Neural cell (in vitro differentiated cells): ENCODE data around the gene FHOD3. TPM values are rescaled to one million over a fixed set of nuclear protein-coding genes. Genes with fewer than 3 reads are reported as not detected.

Experiments used
- H2AFZ ChIP-seq: fragments of 200-600, 300-800 bp; sonication (generic), shearing (Covaris generic); 2 replicates; pipeline ENCODE4 v1.6.0; 2014; ENCODE audit warnings: low read depth, mild to moderate bottlenecking, antibody characterized with exemption, low read length, moderate library complexity
- H3F3A ChIP-seq: fragments of 200-600 bp; shearing (Covaris generic); 2 replicates; pipeline ENCODE4 v1.6.1; 2016; ENCODE audit warnings: mild to moderate bottlenecking, moderate library complexity, mixed read lengths, antibody characterized with exemption, low read length; ENCODE audit not compliant: insufficient read depth, poor library complexity, severe bottlenecking
- H3K27ac ChIP-seq: fragments of 200-600, 300-800 bp; sonication (generic), shearing (Covaris generic); 2 replicates; pipeline ENCODE4 v1.5.1; 2014; ENCODE audit warnings: mild to moderate bottlenecking, low read length, moderate library complexity
- H3K27me3 ChIP-seq: fragments of 300-800, 200-600 bp; sonication (generic), shearing (Covaris generic); 2 replicates; pipeline ENCODE4 v1.6.0; 2014; ENCODE audit warnings: mild to moderate bottlenecking, low read depth, low read length, moderate library complexity; ENCODE audit not compliant: insufficient read depth
- H3K36me3 ChIP-seq: fragments of 300-800, 200-600 bp; sonication (generic), shearing (Covaris generic); 2 replicates; pipeline ENCODE4 v1.5.1; 2014; ENCODE audit warnings: mild to moderate bottlenecking, antibody characterized with exemption, low read length, moderate library complexity; ENCODE audit not compliant: insufficient read depth
- H3K4me2 ChIP-seq: fragments of 300-800, 200-600 bp; sonication (generic), shearing (Covaris generic); 2 replicates; pipeline ENCODE4 v1.6.0; 2014; ENCODE audit warnings: mild to moderate bottlenecking, low read length
- H3K4me3 ChIP-seq: fragments of 300-800, 200-600 bp; sonication (generic), shearing (Covaris generic); 2 replicates; pipeline ENCODE4 v1.5.1; 2014; ENCODE audit warnings: mild to moderate bottlenecking, low read length, moderate library complexity
- H3K79me2 ChIP-seq: fragments of 200-600 bp; shearing (Covaris generic); replicated peaks from 2 replicates; pipeline ENCODE4 v1.6.0; 2014; ENCODE audit warnings: mild to moderate bottlenecking, low read length, moderate library complexity; ENCODE audit not compliant: insufficient read depth
- H3K9ac ChIP-seq: fragments of 300-800, 200-600 bp; sonication (generic), shearing (Covaris generic); 2 replicates; pipeline ENCODE4 v1.6.1; 2016; ENCODE audit warnings: mild to moderate bottlenecking, low read length, mixed read lengths
- H3K9me2 ChIP-seq: fragments of 200-600 bp; shearing (Covaris generic); 2 replicates; pipeline ENCODE4 v1.6.1; 2016; ENCODE audit warnings: mild to moderate bottlenecking, low read length, mixed read lengths; ENCODE audit not compliant: insufficient read depth
- H3K9me3 ChIP-seq: fragments of 200-600, 300-800 bp; sonication (generic), shearing (Covaris generic); 2 replicates; pipeline ENCODE4 v1.6.1; 2016; ENCODE audit warnings: mild to moderate bottlenecking, mixed run types, low read length, moderate library complexity, mixed read lengths
- H4K20me1 ChIP-seq: fragments of 200-600 bp; shearing (Covaris generic); 2 replicates; pipeline ENCODE4 v1.6.1; 2016; ENCODE audit warnings: mild to moderate bottlenecking, mixed run types; ENCODE audit not compliant: insufficient read depth
- CTCF ChIP-seq: fragments of 450-650 bp; IDR thresholded peaks from 2 replicates; pipeline ENCODE4 v1.5.1; 2014; ENCODE audit warnings: antibody characterized with exemption, mild to moderate bottlenecking, moderate library complexity; ENCODE audit not compliant: poor library complexity, severe bottlenecking
- EP300 ChIP-seq: fragments of 450-650 bp; conservative IDR thresholded peaks from 2 replicates; pipeline ENCODE4 v1.6.1; 2014; ENCODE audit warnings: antibody characterized with exemption, mild to moderate bottlenecking, moderate library complexity; ENCODE audit not compliant: poor library complexity, severe bottlenecking
- EZH2 ChIP-seq: fragments of 200-600, 300-800 bp; shearing (Covaris generic), sonication (generic); IDR thresholded peaks from 2 replicates; pipeline ENCODE4 v1.6.1; 2014; ENCODE audit warnings: antibody characterized with exemption, low read length, borderline replicate concordance, mild to moderate bottlenecking; ENCODE audit not compliant: insufficient read depth, poor library complexity, severe bottlenecking
- MXI1 ChIP-seq: fragments of 450-650 bp; conservative IDR thresholded peaks from 2 replicates; pipeline ENCODE4 v1.6.1; 2014; ENCODE audit warnings: antibody characterized with exemption, mild to moderate bottlenecking; ENCODE audit not compliant: poor library complexity, severe bottlenecking
- POLR2AphosphoS5 ChIP-seq: IDR thresholded peaks from 2 replicates; pipeline ENCODE4 v1.6.1; 2012
- RAD21 ChIP-seq: fragments of 450-650 bp; conservative IDR thresholded peaks from 2 replicates; pipeline ENCODE4 v1.6.1; 2014; ENCODE audit warnings: antibody characterized with exemption, mild to moderate bottlenecking, moderate library complexity
- REST ChIP-seq: IDR thresholded peaks from 2 replicates; pipeline ENCODE4 v1.6.1; 2012; ENCODE audit warnings: borderline replicate concordance
- SMC3 ChIP-seq: fragments of 450-650 bp; conservative IDR thresholded peaks from 2 replicates; pipeline ENCODE4 v1.6.1; 2014; ENCODE audit warnings: antibody characterized with exemption, mild to moderate bottlenecking, moderate library complexity; ENCODE audit not compliant: poor library complexity
- TAF1 ChIP-seq: IDR thresholded peaks from 2 replicates; pipeline ENCODE4 v1.6.1; 2012; ENCODE audit warnings: low read depth
- polyA plus RNA-seq: library from polyadenylated mRNA; depleted of rRNA; stranded (reverse); fragments of >200 nt; gene quantifications from 2 replicates; pipeline ENCODE4 v1.2.3, GENCODE V29; 2014

The FHOD3 gene
- polyA plus RNA-seq, 1 donor from 2014 or later: 19.4 TPM

GRCh38 chr18:36602620-36603019 lies 305.1 kb downstream of the FHOD3 start:
- TF ChIP-seq TAF1 (no peak), RAD21 (no peak), REST (no peak), CTCF (no peak), EZH2 (no peak), EP300 (no peak), SMC3 (no peak), MXI1 (no peak)
- Histone ChIP-seq H2AFZ (no peak overlapping the region), H3K4me3 (no peak overlapping the region)

GRCh38 chr18:36608107-36608506 lies 310.6 kb downstream of the FHOD3 start:
- H3F3A ChIP-seq: no peaks in the 10 kb centered on the region
- TF ChIP-seq CTCF (no peak), TAF1 (no peak), POLR2AphosphoS5 (no peak)
- H2AFZ ChIP-seq: no peak overlapping the region
- no peak overlapping the region for H3K4me3 ChIP-seq
- H3K27me3 ChIP-seq: no peaks in the 10 kb centered on the region
- H3K9me3 ChIP-seq: no peaks in the 10 kb centered on the region
- H3K9me2 ChIP-seq: no peaks in the 10 kb centered on the region
- H3K4me2 ChIP-seq: no peak overlapping the region
- H3K79me2 ChIP-seq: no peaks in the 10 kb centered on the region
- no peaks in the 10 kb centered on the region for H3K36me3 ChIP-seq
- H3K9ac ChIP-seq: no peak overlapping the region
- H4K20me1 ChIP-seq: no peaks in the 10 kb centered on the region
- H3K27ac ChIP-seq: no peak overlapping the region

More at GRCh38 chr18:36602620-36603019, 305.1 kb downstream of the FHOD3 start:
- Histone ChIP-seq H3K4me2 (no peak overlapping the region), H3K9ac (no peak overlapping the region), H3K9me3 (no peaks in the 10 kb centered on the region), H3K27me3 (no peaks in the 10 kb centered on the region), H3F3A (no peaks in the 10 kb centered on the region), H3K9me2 (no peaks in the 10 kb centered on the region), H3K27ac (no peak overlapping the region), H3K79me2 (no peaks in the 10 kb centered on the region), H3K36me3 (no peaks in the 10 kb centered on the region), H4K20me1 (no peaks in the 10 kb centered on the region)
